Spleen (tissue), 7 donors: ENCODE results near the gene CPA4.

Experiments
- CTCF ChIP-seq, 11 experiments: fragments of 200-600 bp in 7 of 11; fragments of 450-650 bp in 4 of 11; sonication (generic) in 4 of 11; IDR thresholded peaks in 8 of 11; conservative IDR thresholded peaks in 3 of 11; 1 replicate in 7 of 11; 2 replicates in 4 of 11; pipeline versions ENCODE4 v1.4.0 to v1.8.0; 2016 to 2021; ENCODE audit warnings: antibody characterized with exemption in 11 of 11, inconsistent platforms in 4 of 11, mild to moderate bottlenecking in 1 of 11
- POLR2A ChIP-seq, 3 donors: fragments of 450-650 bp; IDR thresholded peaks; one replicate each; pipeline ENCODE4 v1.5.1; 2017; ENCODE audit warnings: antibody characterized with exemption in 3 of 3, mild to moderate bottlenecking in 1 of 3
- donor health status: DM: no; HTN: no; CAD: no; lungs with moderate emphysema.
- donor health status: DM: no; HTN: no; CAD: no.
- donor health status: DM: no; HTN: no; CAD: no.

DNA sequence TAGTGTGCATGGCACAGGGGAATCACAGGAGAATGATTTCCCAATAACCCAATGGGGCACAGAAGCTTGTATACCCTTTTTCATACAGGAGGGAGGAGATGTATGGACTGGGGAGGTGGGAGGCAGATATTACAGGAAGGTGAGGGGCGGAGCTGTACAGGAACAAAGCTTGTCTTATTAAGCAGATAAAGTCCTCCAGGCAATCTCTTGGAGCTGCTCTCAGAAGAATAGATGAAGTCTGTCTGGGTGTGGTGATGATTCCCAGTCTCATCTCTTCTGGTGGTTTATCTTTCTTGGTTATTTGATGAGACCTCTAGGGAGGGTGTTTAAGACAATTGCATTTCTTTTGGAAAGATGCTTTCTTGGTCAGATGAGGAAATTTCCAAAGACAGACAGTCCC is 26.6 kb downstream of the CPA4 start:
- no peak for TF ChIP-seq CTCF (IDR thresholded peaks at IDR 0.05 in 8 of 11, conservative IDR thresholded peaks at IDR 0.05 in 3 of 11)
- TF ChIP-seq POLR2A (IDR thresholded peaks at IDR 0.05) = no peak
